NAMALWA (cell line): ENCODE data around the gene PRKAG2.
"Not testable (repeated sequence)": the region's sequence is repeated elsewhere in the genome, so short reads cannot be mapped to it uniquely, and the experiment has no call there.

Source experiments
- DNase-seq: peaks from one replicate; pipeline ENCODE4 v3.0.0-alpha.2; 2015; ENCODE audit warnings: low spot score

The PRKAG2 gene

GRCh38 chr7:151834271-151835035 is 42.5 kb downstream of the PRKAG2 start:
- no peak for DNase-seq

- DNase-seq: no peak
Measured at GRCh38 chr7:151833691-151834090, 43.2 kb downstream of the PRKAG2 start.

GRCh38 chr7:151833213-151833651 is 43.7 kb downstream of the PRKAG2 start:
- DNase-seq: no peak

GRCh38 chr7:151832656-151833055 is 44.3 kb downstream of the PRKAG2 start:
- no peak for DNase-seq

GRCh38 chr7:151832138-151832537 is 44.8 kb downstream of the PRKAG2 start:
- DNase-seq: no peak

- no peak for DNase-seq
Measured at GRCh38 chr7:151831606-151832005, 45.3 kb downstream of the PRKAG2 start.

GRCh38 chr7:151830121-151830830 is 46.6 kb downstream of the PRKAG2 start:
- DNase-seq: no peak

GRCh38 chr7:151829707-151830106 is 47.2 kb downstream of the PRKAG2 start:
- no peak for DNase-seq

GRCh38 chr7:151827620-151828019 is 49.3 kb downstream of the PRKAG2 start:
- no peak for DNase-seq

GRCh38 chr7:151826316-151826715 is 50.6 kb downstream of the PRKAG2 start:
- DNase-seq: not testable (repeated sequence)

- DNase-seq: no peak
Measured at GRCh38 chr7:151825721-151826120, 51.2 kb downstream of the PRKAG2 start.

GRCh38 chr7:151824373-151824933 is 52.5 kb downstream of the PRKAG2 start:
- DNase-seq: no peak

- DNase-seq: no peak
Measured at GRCh38 chr7:151823566-151824372, 53.1 kb downstream of the PRKAG2 start.

- no peak for DNase-seq
Measured at GRCh38 chr7:151822541-151823181, 54.3 kb downstream of the PRKAG2 start.

- no peak for DNase-seq
Measured at GRCh38 chr7:151821806-151822540, 54.9 kb downstream of the PRKAG2 start.

- no peak for DNase-seq
Measured at GRCh38 chr7:151821226-151821625, 55.7 kb downstream of the PRKAG2 start.

- no peak for DNase-seq
Measured at GRCh38 chr7:151820491-151821105, 56.3 kb downstream of the PRKAG2 start.

GRCh38 chr7:151819866-151820265 is 57.0 kb downstream of the PRKAG2 start:
- DNase-seq: no peak

- DNase-seq: no peak
Measured at GRCh38 chr7:151818674-151819519, 58.0 kb downstream of the PRKAG2 start.
